Testis (tissue), 3 donors: ENCODE data around the gene ZBTB5. TPM values are rescaled to one million over a fixed set of nuclear protein-coding genes. Genes with fewer than 3 reads are reported as not detected.
"Not testable (repeated sequence)": the region's sequence is repeated elsewhere in the genome, so short reads cannot be mapped to it uniquely, and the experiment has no call there.

ENCODE experiments used
- DNase-seq: peaks from one replicate; pipeline ENCODE4 v3.0.0-alpha.2; 2019
- H3K27ac ChIP-seq, 2 donors: fragments of 200-600 bp; sonication (generic); one replicate each; pipeline ENCODE4 v1.5.1; 2019
- H3K27me3 ChIP-seq: fragments of 200-600 bp; sonication (generic); one replicate; pipeline ENCODE4 v1.5.1; 2019
- H3K36me3 ChIP-seq: fragments of 200-600 bp; sonication (generic); one replicate; pipeline ENCODE4 v1.5.1; 2017; ENCODE audit warnings: low read depth; ENCODE audit errors: missing control alignments
- H3K4me1 ChIP-seq: fragments of 200-600 bp; sonication (generic); one replicate; pipeline ENCODE4 v1.5.1; 2019
- H3K4me3 ChIP-seq, 2 donors: fragments of 200-600 bp; sonication (generic); one replicate each; pipeline ENCODE4 v1.5.1; 2017 to 2019
- H3K9me3 ChIP-seq: fragments of 200-600 bp; sonication (generic); one replicate; pipeline ENCODE4 v1.5.1; 2017
- POLR2A ChIP-seq: fragments of 450-650 bp; IDR thresholded peaks from one replicate; pipeline ENCODE4 v1.6.1; 2017; ENCODE audit warnings: antibody characterized with exemption, mild to moderate bottlenecking, moderate library complexity
- WGBS, 2 donors: methylation state at CpG; one replicate each; pipeline ENCODE4 v1.1.5; 2018; 5-methylcytosine and 5-hydroxymethylcytosine counted together
- intact Hi-C: fragments of 100-400 bp; cut with DNase I; formaldehyde crosslinking; loops from one replicate; pipeline ENCODE4 v1.15.1; 2023; ENCODE audit warnings: low total_unique reads
- polyA plus RNA-seq: library from polyadenylated mRNA; stranded (reverse); fragments of 350-450 nt; fragmentation: Illumina TruSeq; extraction: RNeasy Lipid Tissue Mini Kit (QIAGEN cat#74804); gene quantifications from one replicate; pipeline ENCODE4 v1.2.3, GENCODE V29; 2014; ENCODE audit warnings: low read depth, low replicate concordance; ENCODE audit not compliant: insufficient read depth
- total RNA-seq, 2 donors: library from RNA; depleted of rRNA; stranded (reverse); fragments of >200 nt; gene quantifications; one replicate each; pipeline ENCODE4 v1.2.3, GENCODE V29; 2016
- TF ChIP-seq, protein P1 (sequence below), 3 experiments: fragments of 450-650 bp in 2 of 3; fragments of 200-600 bp in 1 of 3; sonication (generic) in 1 of 3; IDR thresholded peaks; one replicate each; pipeline ENCODE4 v1.5.1; 2016 to 2019; ENCODE audit warnings: antibody characterized with exemption in 3 of 3, mild to moderate bottlenecking in 2 of 3, moderate library complexity in 1 of 3

The ZBTB5 gene
- total and polyA plus RNA-seq, 3 donors from 2014 or later, result 20.4 to 33.8 (median 28.4) TPM

DNA sequence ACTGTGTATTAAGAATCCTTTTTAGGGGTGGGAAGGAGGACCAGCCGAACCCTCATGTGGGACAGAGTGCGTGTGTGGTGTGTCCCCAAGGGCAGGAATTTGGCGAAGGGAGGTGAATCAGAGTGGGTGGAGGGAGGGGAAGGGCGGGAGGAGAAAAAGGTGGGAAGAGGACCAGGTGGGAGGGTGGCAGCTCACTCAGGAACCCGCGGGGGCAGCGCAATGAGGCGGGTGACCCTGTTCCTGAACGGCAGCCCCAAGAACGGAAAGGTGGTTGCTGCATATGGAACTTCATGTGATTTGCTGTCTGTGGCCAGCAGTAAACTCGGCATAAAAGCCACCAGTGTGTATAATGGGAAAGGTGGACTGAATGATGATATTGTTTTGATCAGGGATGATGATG, 11.7 kb upstream of the ZBTB5 start:
- intact Hi-C loops, result no loop called here
- no peaks in the 10 kb centered on the region for H3K27me3 ChIP-seq
- no peak overlapping the region for H3K4me3 ChIP-seq
- 76 to 80% methylated on average over 11 of the region's 11 CpGs for WGBS, 2 donors
- peaks cover 5% of the 10 kb centered on the region for H3K4me1 ChIP-seq
- no peaks in the 10 kb centered on the region for H3K36me3 ChIP-seq
- H3K27ac ChIP-seq, result no peak overlapping the region
- TF ChIP-seq, protein P1, sequence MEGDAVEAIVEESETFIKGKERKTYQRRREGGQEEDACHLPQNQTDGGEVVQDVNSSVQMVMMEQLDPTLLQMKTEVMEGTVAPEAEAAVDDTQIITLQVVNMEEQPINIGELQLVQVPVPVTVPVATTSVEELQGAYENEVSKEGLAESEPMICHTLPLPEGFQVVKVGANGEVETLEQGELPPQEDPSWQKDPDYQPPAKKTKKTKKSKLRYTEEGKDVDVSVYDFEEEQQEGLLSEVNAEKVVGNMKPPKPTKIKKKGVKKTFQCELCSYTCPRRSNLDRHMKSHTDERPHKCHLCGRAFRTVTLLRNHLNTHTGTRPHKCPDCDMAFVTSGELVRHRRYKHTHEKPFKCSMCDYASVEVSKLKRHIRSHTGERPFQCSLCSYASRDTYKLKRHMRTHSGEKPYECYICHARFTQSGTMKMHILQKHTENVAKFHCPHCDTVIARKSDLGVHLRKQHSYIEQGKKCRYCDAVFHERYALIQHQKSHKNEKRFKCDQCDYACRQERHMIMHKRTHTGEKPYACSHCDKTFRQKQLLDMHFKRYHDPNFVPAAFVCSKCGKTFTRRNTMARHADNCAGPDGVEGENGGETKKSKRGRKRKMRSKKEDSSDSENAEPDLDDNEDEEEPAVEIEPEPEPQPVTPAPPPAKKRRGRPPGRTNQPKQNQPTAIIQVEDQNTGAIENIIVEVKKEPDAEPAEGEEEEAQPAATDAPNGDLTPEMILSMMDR (IDR thresholded peaks at IDR 0.05), result no peak
- TF ChIP-seq POLR2A, result no peak
- no peaks in the 10 kb centered on the region for H3K9me3 ChIP-seq
- no peak for DNase-seq

- intact Hi-C loops, result no loop called here
- Histone ChIP-seq H3K27me3 (no peaks in the 10 kb centered on the region), H3K4me1 (peaks cover 8% of the 10 kb centered on the region), H3K4me3 (no peak overlapping the region), H3K27ac (no peak overlapping the region), H3K36me3 (no peaks in the 10 kb centered on the region), H3K9me3 (no peaks in the 10 kb centered on the region)
- DNase-seq, result no peak
- whole genome bisulfite sequencing, 2 donors, result 95 to 97% methylated on average over 3 of the region's 3 CpGs
- no peak for TF ChIP-seq POLR2A
- TF ChIP-seq, protein P1 (IDR thresholded peaks at IDR 0.05), result no peak
Observed at GRCh38 chr9:37474438-37474837, 9.2 kb upstream of the ZBTB5 start.

- H3K36me3 ChIP-seq, H3K9me3 ChIP-seq, H3K27ac ChIP-seq, H3K4me3 ChIP-seq, H3K27me3 ChIP-seq, DNase-seq, H3K4me1 ChIP-seq, intact Hi-C loops: not testable (repeated sequence)
- 63 to 64% methylated on average over 6 of the region's 6 CpGs for WGBS, 2 donors
Observed at GRCh38 chr9:37473982-37474381, 8.7 kb upstream of the ZBTB5 start.

DNA sequence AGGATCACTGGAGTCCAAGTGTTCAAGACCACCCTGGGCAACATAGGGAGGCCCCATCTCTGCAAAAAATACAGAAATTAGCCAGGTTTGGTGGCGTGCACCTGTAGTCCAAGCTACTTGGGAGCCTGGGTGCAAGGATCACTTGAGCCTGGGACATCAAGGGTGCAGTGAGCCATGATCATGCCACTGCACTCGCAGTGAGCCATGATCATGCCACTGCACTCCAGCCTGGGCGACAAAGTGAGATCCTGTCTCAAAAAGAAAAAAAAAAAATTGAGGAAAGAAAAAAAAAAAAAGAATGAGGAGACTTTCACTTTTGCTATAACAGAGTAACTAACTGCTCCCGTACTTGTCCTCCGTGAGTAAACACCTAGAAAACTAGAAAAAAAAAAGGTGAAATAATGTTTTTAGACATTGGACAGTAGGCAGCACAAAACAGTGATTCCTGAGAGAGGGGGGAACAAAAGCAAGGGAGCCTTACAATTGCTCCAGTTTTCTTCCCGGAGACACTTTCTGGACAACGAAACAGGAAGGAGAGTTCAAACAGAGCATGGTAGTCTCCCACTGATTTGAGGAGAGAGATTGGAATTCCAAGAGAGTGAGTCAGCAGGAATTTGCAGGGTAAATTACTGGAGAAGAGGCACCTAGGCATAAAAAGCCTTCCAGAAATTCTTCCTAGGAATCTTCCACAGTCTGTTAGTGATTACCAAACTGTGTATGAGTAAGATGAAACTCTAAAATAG, 6.9 kb upstream of the ZBTB5 start:
- H3K27ac ChIP-seq, result peak overlapping the region; percentile 76 to 78
- no peak for DNase-seq

DNA sequence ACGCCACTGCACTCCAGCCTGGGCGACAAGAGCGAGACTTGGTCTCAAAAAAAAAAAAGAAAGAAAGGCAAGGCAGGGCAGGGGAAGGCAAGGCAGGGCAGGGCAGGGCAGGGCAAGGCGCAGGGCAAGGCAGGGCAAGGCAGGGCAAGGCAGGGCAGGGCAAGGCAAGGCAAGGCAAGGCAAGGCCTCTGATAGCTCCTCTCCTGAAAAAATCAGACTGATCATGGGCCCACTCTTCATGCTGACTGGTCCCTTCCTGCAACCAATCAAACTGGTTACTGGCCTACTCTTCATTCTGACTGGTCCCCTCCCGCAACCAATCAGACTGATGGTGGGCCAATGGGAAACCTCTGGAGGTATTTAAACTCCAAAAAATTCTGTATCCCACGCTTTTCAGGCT, 3.4 kb upstream of the ZBTB5 start:
- 62 to 73% methylated on average over 6 of the region's 6 CpGs for WGBS, 2 donors
- no peak for DNase-seq
- TF ChIP-seq, protein P1 (IDR thresholded peaks at IDR 0.05), result no peak
- no peak for TF ChIP-seq POLR2A
- Histone ChIP-seq H3K9me3 (no peaks in the 10 kb centered on the region), H3K4me1 (peaks cover 20% of the 10 kb centered on the region), H3K36me3 (no peaks in the 10 kb centered on the region), H3K27ac (no peak overlapping the region), H3K4me3 (peak overlapping the region in 1 of 2 donors; percentile 23), H3K27me3 (no peaks in the 10 kb centered on the region)
- intact Hi-C loops, result no loop called here

More for the DNA sequence above, 6.9 kb upstream of the ZBTB5 start:
- Histone ChIP-seq H3K27me3 (no peaks in the 10 kb centered on the region), H3K4me1 (peaks cover 8% of the 10 kb centered on the region), H3K36me3 (no peaks in the 10 kb centered on the region), H3K4me3 (peak overlapping the region in 1 of 2 donors; percentile 45), H3K9me3 (no peaks in the 10 kb centered on the region)
- TF ChIP-seq, protein P1 (IDR thresholded peaks at IDR 0.05), result no peak
- TF ChIP-seq POLR2A, result no peak
- WGBS, 2 donors, result 23 to 30% methylated on average over 7 of the region's 7 CpGs
- intact Hi-C loops, result no loop called here

- intact Hi-C loops, DNase-seq: not testable (repeated sequence)
Observed at GRCh38 chr9:37467530-37467929, 2.3 kb upstream of the ZBTB5 start.

More at GRCh38 chr9:37467530-37467929, 2.3 kb upstream of the ZBTB5 start:
- peaks cover 26% of the 10 kb centered on the region for H3K4me1 ChIP-seq
- WGBS, 2 donors, result 54 to 74% methylated on average over 17 of the region's 17 CpGs
- H3K27me3 ChIP-seq, H3K27ac ChIP-seq, H3K4me3 ChIP-seq, H3K9me3 ChIP-seq, H3K36me3 ChIP-seq: not testable (repeated sequence)
